Mesendoderm (in vitro differentiated cells): ENCODE measurements around the gene LRRC4C.
"Not testable (repeated sequence)": the region's sequence is repeated elsewhere in the genome, so short reads cannot be mapped to it uniquely, and the experiment has no call there.

ENCODE experiments used
- DNase-seq: peaks from one replicate; pipeline ENCODE4 v3.0.0; 2013
- H2AK5ac ChIP-seq: 2 replicates; pipeline ENCODE4 v1.6.1; 2013; ENCODE audit warnings: low read length, inconsistent platforms
- H2BK120ac ChIP-seq: 2 replicates; pipeline ENCODE4 v1.6.1; 2013; ENCODE audit warnings: low read depth, mild to moderate bottlenecking, low read length, moderate library complexity, mixed read lengths
- H2BK15ac ChIP-seq: replicated peaks from 2 replicates; pipeline ENCODE4 v1.6.1; 2013; ENCODE audit warnings: low read depth, mild to moderate bottlenecking, moderate library complexity
- H2BK5ac ChIP-seq: 2 replicates; pipeline ENCODE4 v1.6.1; 2013; ENCODE audit warnings: low read length, inconsistent platforms
- H3K18ac ChIP-seq: 2 replicates; pipeline ENCODE4 v1.6.1; 2013; ENCODE audit warnings: mild to moderate bottlenecking, low read length, mixed read lengths
- H3K23ac ChIP-seq: one replicate; pipeline ENCODE4 v1.6.1; 2013; ENCODE audit warnings: low read length
- H3K27ac ChIP-seq: 2 replicates; pipeline ENCODE4 v1.5.1; 2013; ENCODE audit warnings: low read depth, mild to moderate bottlenecking, inconsistent platforms, low read length, moderate library complexity
- H3K27me3 ChIP-seq: 2 replicates; pipeline ENCODE4 v1.6.1; 2013; ENCODE audit warnings: low read length, control low read depth, mild to moderate bottlenecking, inconsistent platforms; ENCODE audit not compliant: insufficient read depth, poor library complexity
- H3K36me3 ChIP-seq: 2 replicates; pipeline ENCODE4 v1.6.1; 2013; ENCODE audit warnings: low read length, inconsistent platforms; ENCODE audit not compliant: control insufficient read depth, insufficient read depth
- H3K4ac ChIP-seq: one replicate; pipeline ENCODE4 v1.6.1; 2013; ENCODE audit warnings: low read depth, mild to moderate bottlenecking, low read length, moderate library complexity
- H3K4me1 ChIP-seq: 2 replicates; pipeline ENCODE4 v1.6.1; 2013; ENCODE audit warnings: low read depth, low read length, inconsistent platforms; ENCODE audit not compliant: control insufficient read depth
- H3K4me2 ChIP-seq: 2 replicates; pipeline ENCODE4 v1.6.1; 2013; ENCODE audit warnings: low read length
- H3K4me3 ChIP-seq: 2 replicates; pipeline ENCODE4 v1.5.1; 2013; ENCODE audit warnings: mild to moderate bottlenecking, low read length
- H3K56ac ChIP-seq: one replicate; pipeline ENCODE4 v1.6.1; 2013; ENCODE audit warnings: low read length
- H3K79me1 ChIP-seq: 2 replicates; pipeline ENCODE4 v1.6.1; 2013; ENCODE audit warnings: low read length, inconsistent platforms
- H3K79me2 ChIP-seq: 2 replicates; pipeline ENCODE4 v1.6.1; 2013; ENCODE audit warnings: mild to moderate bottlenecking, low read length; ENCODE audit not compliant: control insufficient read depth, insufficient read depth
- H3K9ac ChIP-seq: 2 replicates; pipeline ENCODE4 v1.6.1; 2013; ENCODE audit warnings: low read length, inconsistent platforms
- H4K5ac ChIP-seq: one replicate; pipeline ENCODE4 v1.6.1; 2013; ENCODE audit warnings: low read length
- H4K8ac ChIP-seq: one replicate; pipeline ENCODE4 v1.6.1; 2013; ENCODE audit warnings: low read depth, mild to moderate bottlenecking, control low read depth, low read length, moderate library complexity
- WGBS: extraction: QIAGEN DNeasy Blood & Tissue Kit; methylation state at CpG from one replicate; pipeline ENCODE4 v1.1.7; 2013; ENCODE audit warnings: low lambda C conversion rate, missing lambda C conversion rate; ENCODE audit not compliant: insufficient coverage; ENCODE audit errors: extremely low coverage; 5-methylcytosine and 5-hydroxymethylcytosine counted together

LRRC4C gene

GRCh38 chr11:41020259-41020658 lies 439.2 kb downstream of the LRRC4C start:
- no peak for DNase-seq
- no peak overlapping the region for H4K5ac ChIP-seq
- no peak overlapping the region for H3K9ac ChIP-seq
- H3K36me3 ChIP-seq = no peaks in the 10 kb centered on the region
- no peaks in the 10 kb centered on the region for H3K27me3 ChIP-seq
- no peaks in the 10 kb centered on the region for H3K79me1 ChIP-seq
- no peak overlapping the region for H3K4ac ChIP-seq
- no peak overlapping the region for H2BK5ac ChIP-seq
- H4K8ac ChIP-seq = no peak overlapping the region
- no peak overlapping the region for H2BK15ac ChIP-seq
- no peak overlapping the region for H2BK120ac ChIP-seq
- H3K79me2 ChIP-seq = no peaks in the 10 kb centered on the region
- H3K4me2 ChIP-seq = no peak overlapping the region
- no peak overlapping the region for H3K18ac ChIP-seq
- H3K56ac ChIP-seq = no peak overlapping the region
- no peak overlapping the region for H2AK5ac ChIP-seq
- H3K23ac ChIP-seq = no peak overlapping the region
- no peak overlapping the region for H3K4me3 ChIP-seq
- no peaks in the 10 kb centered on the region for H3K4me1 ChIP-seq
- H3K27ac ChIP-seq = no peak overlapping the region
- WGBS = no CpG with 5 or more reads among the region's 4 CpGs

DNA sequence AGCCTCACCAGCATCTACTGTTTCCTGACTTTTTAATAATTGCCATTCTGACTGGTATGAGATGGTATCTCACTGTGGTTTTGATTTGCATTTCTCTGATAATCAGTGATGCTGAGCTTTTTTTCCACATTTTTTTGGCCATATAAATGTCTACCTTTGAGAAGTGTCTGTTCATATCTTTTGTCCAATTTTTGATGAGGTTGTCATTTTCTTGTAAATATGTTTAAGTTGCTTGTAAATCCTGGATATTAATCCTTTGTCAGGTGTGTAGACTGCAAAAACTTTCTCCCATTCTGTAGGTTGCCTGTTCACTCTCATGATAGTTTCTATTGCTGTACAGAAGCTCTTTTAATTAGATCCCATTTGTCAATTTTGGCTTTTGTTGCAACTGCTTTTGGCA lies 439.8 kb downstream of the LRRC4C start:
- not testable (repeated sequence) for H3K4me3 ChIP-seq, H3K9ac ChIP-seq, H4K5ac ChIP-seq, H3K56ac ChIP-seq, H2AK5ac ChIP-seq, H4K8ac ChIP-seq, H3K36me3 ChIP-seq, DNase-seq, H3K18ac ChIP-seq, H3K4me1 ChIP-seq, H2BK120ac ChIP-seq, H3K4ac ChIP-seq, H3K27ac ChIP-seq, H2BK5ac ChIP-seq, H2BK15ac ChIP-seq, H3K79me1 ChIP-seq, H3K27me3 ChIP-seq, H3K79me2 ChIP-seq, H3K23ac ChIP-seq, H3K4me2 ChIP-seq

GRCh38 chr11:41018224-41018623 lies 441.2 kb downstream of the LRRC4C start:
- no CpG with 5 or more reads among the region's 3 CpGs for WGBS
- H3K27me3 ChIP-seq = no peaks in the 10 kb centered on the region

GRCh38 chr11:41010361-41011050 lies 448.9 kb downstream of the LRRC4C start:
- H3K36me3 ChIP-seq = no peaks in the 10 kb centered on the region
- no peak overlapping the region for H3K4me3 ChIP-seq
- H3K18ac ChIP-seq = no peak overlapping the region
- no peak overlapping the region for H3K27ac ChIP-seq
- no peak for DNase-seq
- no peaks in the 10 kb centered on the region for H3K79me1 ChIP-seq
- no peak overlapping the region for H2BK120ac ChIP-seq
- H3K9ac ChIP-seq = no peak overlapping the region
- no CpG with 5 or more reads among the region's 2 CpGs for WGBS
- H2AK5ac ChIP-seq = no peak overlapping the region
- H3K79me2 ChIP-seq = no peaks in the 10 kb centered on the region
- H4K5ac ChIP-seq = no peak overlapping the region
- H3K56ac ChIP-seq = no peak overlapping the region
- no peaks in the 10 kb centered on the region for H3K27me3 ChIP-seq
- H3K4ac ChIP-seq = no peak overlapping the region
- no peak overlapping the region for H4K8ac ChIP-seq
- H2BK5ac ChIP-seq = no peak overlapping the region
- H3K23ac ChIP-seq = no peak overlapping the region
- no peak overlapping the region for H2BK15ac ChIP-seq
- H3K4me1 ChIP-seq = no peaks in the 10 kb centered on the region
- no peak overlapping the region for H3K4me2 ChIP-seq

More at GRCh38 chr11:41018224-41018623, 441.2 kb downstream of the LRRC4C start:
- Histone ChIP-seq H4K8ac (no peak overlapping the region), H3K27ac (no peak overlapping the region), H3K4me1 (no peaks in the 10 kb centered on the region), H3K23ac (no peak overlapping the region), H3K4ac (no peak overlapping the region), H3K9ac (no peak overlapping the region), H3K36me3 (no peaks in the 10 kb centered on the region), H2BK5ac (no peak overlapping the region), H3K56ac (no peak overlapping the region), H2BK120ac (no peak overlapping the region), H4K5ac (no peak overlapping the region), H2BK15ac (no peak overlapping the region), H3K79me1 (no peaks in the 10 kb centered on the region), H3K18ac (no peak overlapping the region), H2AK5ac (no peak overlapping the region), H3K4me2 (no peak overlapping the region), H3K4me3 (no peak overlapping the region), H3K79me2 (no peaks in the 10 kb centered on the region)
- DNase-seq = no peak

DNA sequence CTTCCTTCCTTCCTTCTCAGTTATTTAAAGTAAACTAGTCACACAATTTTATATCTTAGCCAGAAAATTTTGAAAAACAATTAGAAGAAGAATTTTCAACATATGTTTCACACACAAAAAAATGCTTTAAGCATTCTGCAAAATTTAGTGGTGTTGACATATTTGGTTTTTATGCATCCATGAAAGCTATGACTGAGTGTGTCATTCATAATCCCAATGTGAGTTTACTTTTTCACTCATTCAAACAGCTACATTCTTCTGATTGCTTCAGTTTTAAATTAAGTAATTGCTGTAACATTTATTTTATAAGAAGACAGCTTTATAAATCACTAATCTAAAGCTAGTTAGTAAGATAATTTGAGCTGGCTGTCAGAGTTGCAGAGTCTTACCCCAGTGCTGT lies 453.5 kb downstream of the LRRC4C start:
- H4K8ac ChIP-seq = no peak overlapping the region
- no peaks in the 10 kb centered on the region for H3K79me2 ChIP-seq
- H3K23ac ChIP-seq = no peak overlapping the region
- H3K27ac ChIP-seq = no peak overlapping the region
- no peak overlapping the region for H3K56ac ChIP-seq
- H3K4me2 ChIP-seq = no peak overlapping the region
- no peak overlapping the region for H3K9ac ChIP-seq
- H3K79me1 ChIP-seq = no peaks in the 10 kb centered on the region
- H3K18ac ChIP-seq = no peak overlapping the region
- H2BK15ac ChIP-seq = no peak overlapping the region
- no peaks in the 10 kb centered on the region for H3K4me1 ChIP-seq
- H2BK5ac ChIP-seq = no peak overlapping the region
- H3K4ac ChIP-seq = no peak overlapping the region
- no peaks in the 10 kb centered on the region for H3K36me3 ChIP-seq
- H2BK120ac ChIP-seq = no peak overlapping the region
- DNase-seq = no peak
- H4K5ac ChIP-seq = no peak overlapping the region
- H2AK5ac ChIP-seq = no peak overlapping the region
- H3K4me3 ChIP-seq = no peak overlapping the region
- no peaks in the 10 kb centered on the region for H3K27me3 ChIP-seq
